Ishikawa (cell line): ENCODE measurements around the gene NELL1.

ENCODE experiments used
- EP300 ChIP-seq: IDR thresholded peaks from 2 replicates; pipeline ENCODE4 v1.6.1; 2012; ENCODE audit warnings: borderline replicate concordance
- MAX ChIP-seq: IDR thresholded peaks from 2 replicates; pipeline ENCODE4 v1.6.1; 2012
- NFIC ChIP-seq: IDR thresholded peaks from 2 replicates; pipeline ENCODE4 v1.6.1; 2012
- YY1 ChIP-seq: IDR thresholded peaks from 2 replicates; pipeline ENCODE4 v1.6.1; 2012; ENCODE audit warnings: low read depth
- TF ChIP-seq, protein P1 (sequence below): IDR thresholded peaks from 2 replicates; pipeline ENCODE4 v1.6.1; 2012
- TF ChIP-seq, protein P2 (sequence below): IDR thresholded peaks from 2 replicates; pipeline ENCODE4 v1.6.1; 2012; ENCODE audit warnings: low read depth, mild to moderate bottlenecking

DNA sequence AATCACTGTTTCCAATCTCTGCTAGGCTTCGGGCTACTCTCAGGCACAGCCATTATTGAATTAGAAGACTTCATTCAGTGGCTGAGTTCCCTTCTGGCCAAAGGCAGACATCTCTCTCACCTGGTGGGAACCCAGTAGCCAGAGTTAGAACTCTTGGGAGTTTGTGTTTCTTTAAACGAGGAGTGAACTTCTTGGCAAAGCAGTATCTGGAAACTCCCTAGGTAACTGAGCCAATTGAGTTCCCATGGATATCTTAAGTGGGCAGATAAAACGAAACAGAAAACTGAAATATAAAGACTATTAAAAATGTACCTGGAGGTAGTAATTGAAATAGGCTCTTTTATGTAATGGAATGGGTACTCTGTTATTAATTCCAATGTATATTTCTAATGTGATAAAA lies 125.6 kb downstream of the NELL1 start:
- TF ChIP-seq NFIC, result no peak
- no peak for TF ChIP-seq YY1
- TF ChIP-seq MAX, result no peak
- TF ChIP-seq, protein P1, sequence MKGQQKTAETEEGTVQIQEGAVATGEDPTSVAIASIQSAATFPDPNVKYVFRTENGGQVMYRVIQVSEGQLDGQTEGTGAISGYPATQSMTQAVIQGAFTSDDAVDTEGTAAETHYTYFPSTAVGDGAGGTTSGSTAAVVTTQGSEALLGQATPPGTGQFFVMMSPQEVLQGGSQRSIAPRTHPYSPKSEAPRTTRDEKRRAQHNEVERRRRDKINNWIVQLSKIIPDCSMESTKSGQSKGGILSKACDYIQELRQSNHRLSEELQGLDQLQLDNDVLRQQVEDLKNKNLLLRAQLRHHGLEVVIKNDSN, result no peak
- no peak for TF ChIP-seq EP300
- TF ChIP-seq, protein P2, sequence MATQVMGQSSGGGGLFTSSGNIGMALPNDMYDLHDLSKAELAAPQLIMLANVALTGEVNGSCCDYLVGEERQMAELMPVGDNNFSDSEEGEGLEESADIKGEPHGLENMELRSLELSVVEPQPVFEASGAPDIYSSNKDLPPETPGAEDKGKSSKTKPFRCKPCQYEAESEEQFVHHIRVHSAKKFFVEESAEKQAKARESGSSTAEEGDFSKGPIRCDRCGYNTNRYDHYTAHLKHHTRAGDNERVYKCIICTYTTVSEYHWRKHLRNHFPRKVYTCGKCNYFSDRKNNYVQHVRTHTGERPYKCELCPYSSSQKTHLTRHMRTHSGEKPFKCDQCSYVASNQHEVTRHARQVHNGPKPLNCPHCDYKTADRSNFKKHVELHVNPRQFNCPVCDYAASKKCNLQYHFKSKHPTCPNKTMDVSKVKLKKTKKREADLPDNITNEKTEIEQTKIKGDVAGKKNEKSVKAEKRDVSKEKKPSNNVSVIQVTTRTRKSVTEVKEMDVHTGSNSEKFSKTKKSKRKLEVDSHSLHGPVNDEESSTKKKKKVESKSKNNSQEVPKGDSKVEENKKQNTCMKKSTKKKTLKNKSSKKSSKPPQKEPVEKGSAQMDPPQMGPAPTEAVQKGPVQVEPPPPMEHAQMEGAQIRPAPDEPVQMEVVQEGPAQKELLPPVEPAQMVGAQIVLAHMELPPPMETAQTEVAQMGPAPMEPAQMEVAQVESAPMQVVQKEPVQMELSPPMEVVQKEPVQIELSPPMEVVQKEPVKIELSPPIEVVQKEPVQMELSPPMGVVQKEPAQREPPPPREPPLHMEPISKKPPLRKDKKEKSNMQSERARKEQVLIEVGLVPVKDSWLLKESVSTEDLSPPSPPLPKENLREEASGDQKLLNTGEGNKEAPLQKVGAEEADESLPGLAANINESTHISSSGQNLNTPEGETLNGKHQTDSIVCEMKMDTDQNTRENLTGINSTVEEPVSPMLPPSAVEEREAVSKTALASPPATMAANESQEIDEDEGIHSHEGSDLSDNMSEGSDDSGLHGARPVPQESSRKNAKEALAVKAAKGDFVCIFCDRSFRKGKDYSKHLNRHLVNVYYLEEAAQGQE, result no peak
